Body of pancreas (tissue), 4 donors: ENCODE measurements around the gene SALL3.

Experiments used
- POLR2A ChIP-seq, 3 donors: fragments of 450-650 bp; IDR thresholded peaks; one replicate each; pipeline ENCODE4 v1.6.1; 2016; ENCODE audit warnings: antibody characterized with exemption in 3 of 3, mild to moderate bottlenecking in 2 of 3
- TF ChIP-seq, protein P1 (sequence below), 7 experiments: fragments of 450-650 bp in 4 of 7; fragments of 200-600 bp in 3 of 7; sonication (generic) in 3 of 7; IDR thresholded peaks; one replicate each; pipeline ENCODE4 v1.5.1; 2016 to 2019; ENCODE audit warnings: antibody characterized with exemption in 7 of 7

DNA sequence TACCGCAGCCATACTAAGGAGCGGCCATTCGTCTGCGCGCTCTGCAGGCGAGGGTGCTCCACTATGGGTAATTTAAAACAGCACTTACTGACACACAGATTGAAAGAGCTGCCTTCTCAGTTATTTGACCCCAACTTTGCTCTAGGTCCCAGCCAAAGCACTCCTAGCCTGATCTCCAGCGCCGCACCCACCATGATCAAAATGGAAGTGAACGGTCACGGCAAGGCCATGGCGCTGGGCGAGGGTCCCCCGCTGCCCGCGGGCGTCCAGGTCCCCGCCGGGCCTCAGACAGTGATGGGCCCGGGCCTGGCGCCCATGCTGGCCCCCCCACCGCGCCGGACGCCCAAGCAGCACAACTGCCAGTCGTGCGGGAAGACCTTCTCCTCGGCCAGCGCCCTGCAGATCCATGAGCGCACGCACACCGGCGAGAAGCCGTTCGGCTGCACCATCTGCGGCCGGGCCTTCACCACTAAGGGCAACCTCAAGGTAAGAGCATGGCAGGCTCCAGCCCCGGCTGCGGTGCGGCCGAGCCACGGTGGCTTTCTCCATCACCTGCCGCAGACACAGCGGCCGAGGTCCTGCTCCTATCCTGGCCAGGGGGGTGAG lies 15.5 kb downstream of the SALL3 start:
- TF ChIP-seq, protein P1, sequence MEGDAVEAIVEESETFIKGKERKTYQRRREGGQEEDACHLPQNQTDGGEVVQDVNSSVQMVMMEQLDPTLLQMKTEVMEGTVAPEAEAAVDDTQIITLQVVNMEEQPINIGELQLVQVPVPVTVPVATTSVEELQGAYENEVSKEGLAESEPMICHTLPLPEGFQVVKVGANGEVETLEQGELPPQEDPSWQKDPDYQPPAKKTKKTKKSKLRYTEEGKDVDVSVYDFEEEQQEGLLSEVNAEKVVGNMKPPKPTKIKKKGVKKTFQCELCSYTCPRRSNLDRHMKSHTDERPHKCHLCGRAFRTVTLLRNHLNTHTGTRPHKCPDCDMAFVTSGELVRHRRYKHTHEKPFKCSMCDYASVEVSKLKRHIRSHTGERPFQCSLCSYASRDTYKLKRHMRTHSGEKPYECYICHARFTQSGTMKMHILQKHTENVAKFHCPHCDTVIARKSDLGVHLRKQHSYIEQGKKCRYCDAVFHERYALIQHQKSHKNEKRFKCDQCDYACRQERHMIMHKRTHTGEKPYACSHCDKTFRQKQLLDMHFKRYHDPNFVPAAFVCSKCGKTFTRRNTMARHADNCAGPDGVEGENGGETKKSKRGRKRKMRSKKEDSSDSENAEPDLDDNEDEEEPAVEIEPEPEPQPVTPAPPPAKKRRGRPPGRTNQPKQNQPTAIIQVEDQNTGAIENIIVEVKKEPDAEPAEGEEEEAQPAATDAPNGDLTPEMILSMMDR (IDR thresholded peaks at IDR 0.05) = no peak
- no peak for TF ChIP-seq POLR2A (IDR thresholded peaks at IDR 0.05)
